GM23338 (cell line): ENCODE results near the gene MTLN. TPM values are rescaled to one million over a fixed set of nuclear protein-coding genes. Genes with fewer than 3 reads are reported as not detected.

Experiments
- ATAC-seq: fragments of 200-7000 bp; cut with Tn5 transposase; 3 replicates; pipeline ENCODE4 v1.9.1; 2020
- DNase-seq: peaks from one replicate; pipeline ENCODE4 v3.0.0-alpha.2; 2015; ENCODE audit warnings: low spot score
- H2AFZ ChIP-seq: fragments of 200-600 bp; sonication (generic); 2 replicates; pipeline ENCODE4 v1.8.0; 2016; ENCODE audit warnings: antibody characterized with exemption, mild to moderate bottlenecking, moderate library complexity
- H3F3A ChIP-seq: fragments of 200-600 bp; sonication (generic); replicated peaks from 2 replicates; pipeline ENCODE4 v1.8.0; 2017; ENCODE audit warnings: antibody characterized with exemption, mixed run types, low read depth
- H3K27ac ChIP-seq: fragments of 200-600 bp; sonication (generic); 2 replicates; pipeline ENCODE4 v1.6.1; 2016; ENCODE audit warnings: low read depth
- H3K27me3 ChIP-seq: fragments of 200-600 bp; sonication (generic); 2 replicates; pipeline ENCODE4 v1.8.0; 2016; ENCODE audit warnings: mild to moderate bottlenecking, mixed run types, moderate library complexity; ENCODE audit not compliant: insufficient read depth
- H3K36me3 ChIP-seq: fragments of 200-600 bp; sonication (generic); 2 replicates; pipeline ENCODE4 v1.8.0; 2016; ENCODE audit warnings: mild to moderate bottlenecking; ENCODE audit not compliant: insufficient read depth
- H3K4me1 ChIP-seq: fragments of 200-600 bp; sonication (generic); 2 replicates; pipeline ENCODE4 v1.8.0; 2016; ENCODE audit warnings: mild to moderate bottlenecking, moderate library complexity; ENCODE audit not compliant: insufficient read depth
- H3K4me2 ChIP-seq: fragments of 200-600 bp; sonication (generic); 2 replicates; pipeline ENCODE4 v1.7.1; 2017; ENCODE audit warnings: mixed run types
- H3K4me3 ChIP-seq: fragments of 200-600 bp; sonication (generic); 2 replicates; pipeline ENCODE4 v1.6.1; 2016; ENCODE audit warnings: mixed run types
- H3K79me2 ChIP-seq: fragments of 200-600 bp; sonication (generic); replicated peaks from 2 replicates; pipeline ENCODE4 v1.8.0; 2017; ENCODE audit warnings: mild to moderate bottlenecking; ENCODE audit not compliant: insufficient read depth
- H3K9me2 ChIP-seq: fragments of 200-600 bp; sonication (generic); 2 replicates; pipeline ENCODE4 v1.8.0; 2017; ENCODE audit not compliant: insufficient read depth
- H4K20me1 ChIP-seq: fragments of 200-600 bp; sonication (generic); replicated peaks from 2 replicates; pipeline ENCODE4 v1.8.0; 2017; ENCODE audit warnings: mild to moderate bottlenecking; ENCODE audit not compliant: insufficient read depth
- H3K27ac Mint-ChIP-seq: 2 replicates; pipeline ENCODE4 v1.8.0; 2020; ENCODE audit warnings: inconsistent platforms, mild to moderate bottlenecking, moderate library complexity, mixed read lengths
- H3K27me3 Mint-ChIP-seq: 3 replicates; pipeline ENCODE4 v1.8.0; 2022; ENCODE audit warnings: low read depth, mild to moderate bottlenecking, moderate library complexity, mixed read lengths, inconsistent platforms; ENCODE audit not compliant: insufficient read depth, poor library complexity
- H3K36me3 Mint-ChIP-seq: 3 replicates; pipeline ENCODE4 v1.8.0; 2021; ENCODE audit warnings: low read depth, mild to moderate bottlenecking, inconsistent platforms, moderate library complexity, mixed read lengths
- H3K4me1 Mint-ChIP-seq: 3 replicates; pipeline ENCODE4 v1.8.0; 2020; ENCODE audit warnings: mild to moderate bottlenecking, inconsistent platforms, mixed read lengths
- H3K4me3 Mint-ChIP-seq: 3 replicates; pipeline ENCODE4 v1.8.0; 2021; ENCODE audit warnings: moderate library complexity, mild to moderate bottlenecking, inconsistent platforms, mixed read lengths
- H3K9me3 Mint-ChIP-seq: 3 replicates; pipeline ENCODE4 v1.8.0; 2020; ENCODE audit warnings: moderate library complexity, mild to moderate bottlenecking, inconsistent platforms, mixed read lengths
- CREB1 ChIP-seq: fragments of 250-450 bp; sonication (Bioruptor Pico); IDR thresholded peaks from 2 replicates; pipeline ENCODE4 v1.5.0; 2020; ENCODE audit warnings: low read depth, mild to moderate bottlenecking, moderate library complexity
- CTCF ChIP-seq, 2 experiments: fragments of 200-600 bp in 1 of 2; sonication (generic) in 1 of 2; conservative IDR thresholded peaks; 2 replicates each; pipeline versions ENCODE4 v1.5.1 to v1.6.1; 2016 to 2017; ENCODE audit warnings: antibody characterized with exemption in 2 of 2, low read depth in 2 of 2, mild to moderate bottlenecking in 2 of 2, moderate library complexity in 1 of 2
- ETS1 ChIP-seq: IDR thresholded peaks from 2 replicates; pipeline ENCODE4 v1.6.1; 2016; ENCODE audit warnings: antibody characterized with exemption
- EZH2 ChIP-seq: fragments of 200-600 bp; sonication (generic); IDR thresholded peaks from one replicate; pipeline ENCODE4 v1.8.0; 2017; ENCODE audit warnings: antibody characterized with exemption, mild to moderate bottlenecking, low read depth; ENCODE audit not compliant: unreplicated experiment
- EZH2phosphoT487 ChIP-seq: fragments of 200-600 bp; sonication (generic); IDR thresholded peaks from one replicate; pipeline ENCODE4 v1.8.1; 2018; ENCODE audit warnings: antibody characterized with exemption; ENCODE audit not compliant: unreplicated experiment
- JUNB ChIP-seq: IDR thresholded peaks from one replicate; pipeline ENCODE4 v1.6.1; 2016; ENCODE audit warnings: antibody characterized with exemption; ENCODE audit not compliant: unreplicated experiment
- NANOG ChIP-seq: IDR thresholded peaks from 2 replicates; pipeline ENCODE4 v1.6.1; 2016; ENCODE audit warnings: antibody characterized with exemption, borderline replicate concordance
- REST ChIP-seq: IDR thresholded peaks from one replicate; pipeline ENCODE4 v1.6.1; 2018; ENCODE audit warnings: antibody characterized with exemption; ENCODE audit not compliant: unreplicated experiment
- STAT1 ChIP-seq: IDR thresholded peaks from one replicate; pipeline ENCODE4 v1.6.1; 2016; ENCODE audit warnings: antibody characterized with exemption; ENCODE audit not compliant: unreplicated experiment
- ZNF114 ChIP-seq: fragments of 250-450 bp; sonication (Bioruptor Pico); IDR thresholded peaks from 2 replicates; pipeline ENCODE4 v1.5.0; 2020; ENCODE audit warnings: mild to moderate bottlenecking, moderate library complexity
- ZNF331 ChIP-seq: fragments of 250-450 bp; sonication (Bioruptor Pico); IDR thresholded peaks from 2 replicates; pipeline ENCODE4 v1.5.0; 2020; ENCODE audit warnings: low read depth, mild to moderate bottlenecking, moderate library complexity
- ZNF462 ChIP-seq: fragments of 250-450 bp; sonication (Bioruptor Pico); IDR thresholded peaks from 2 replicates; pipeline ENCODE4 v1.5.0; 2020; ENCODE audit warnings: mild to moderate bottlenecking, moderate library complexity
- polyA plus RNA-seq: library from polyadenylated mRNA; unstranded; fragments of >200 nt; fragmentation: Nextera tagmentation; extraction: Ambion mirVana; gene quantifications from 2 replicates; pipeline ENCODE4 v1.2.1, GENCODE V29; 2016
- total RNA-seq: library from RNA; depleted of rRNA; stranded (reverse); fragments of >200 nt; shearing (Covaris generic); gene quantifications from 2 replicates; pipeline ENCODE4 v1.2.3, GENCODE V29; 2014

Gene MTLN
- total and polyA plus RNA-seq, 2 experiments from 2014 or later = 40.2 to 151 TPM

- Histone ChIP-seq H3K4me3 (no peak overlapping the region), H2AFZ (peak overlapping the region; percentile 35; the same call in 1 of the 2 replicates), H3K4me1 (peaks cover 14% of the 10 kb centered on the region), H3K4me2 (peak overlapping the region; percentile 33; the same call in 1 of the 2 replicates), H4K20me1 (no peaks in the 10 kb centered on the region), H3K36me3 (no peaks in the 10 kb centered on the region), H3K27me3 (no peaks in the 10 kb centered on the region), H3K9me2 (no peaks in the 10 kb centered on the region), H3K79me2 (no peaks in the 10 kb centered on the region), H3F3A (no peaks in the 10 kb centered on the region), H3K27ac (no peak overlapping the region)
- H3K9me3 Mint-ChIP-seq = no peaks in the 10 kb centered on the region
- DNase-seq (peak; percentile 19), ATAC-seq (no peak)
- peaks cover 24% of the 10 kb centered on the region for H3K4me1 Mint-ChIP-seq
- H3K27me3 Mint-ChIP-seq = no peaks in the 10 kb centered on the region
- H3K27ac Mint-ChIP-seq = peak overlapping the region; percentile 11; the same call in 1 of the 2 replicates
- no peaks in the 10 kb centered on the region for H3K36me3 Mint-ChIP-seq
- TF ChIP-seq CTCF (conservative IDR thresholded peaks at IDR 0.05; ENCODE audit: low read depth in 2 of 2) (no peak), JUNB (no peak), ZNF114 (no peak), CREB1 (CRISPR knock-in tag) (no peak), EZH2phosphoT487 (no peak), ZNF462 (no peak), ETS1 (no peak), REST (no peak), NANOG (no peak), STAT1 (no peak), ZNF331 (CRISPR knock-in tag) (no peak), EZH2 (no peak)
- H3K4me3 Mint-ChIP-seq = no peak overlapping the region
Measured at GRCh38 chr2:110166266-110166665, 46.1 kb downstream of the MTLN start.
